NCI-H1436 treated with DMSO at 0.1 percent for 48 hours (cell line): ENCODE data around the gene PLEKHG5.

Source experiments
- DNase-seq: peaks from one replicate; lab custom pipeline; 2025; lab: John Stamatoyannopoulos, UW

The PLEKHG5 gene

GRCh38 chr1:6477039-6477820, 14.2 kb downstream of the PLEKHG5 start:
- DNase-seq, result no peak

DNA sequence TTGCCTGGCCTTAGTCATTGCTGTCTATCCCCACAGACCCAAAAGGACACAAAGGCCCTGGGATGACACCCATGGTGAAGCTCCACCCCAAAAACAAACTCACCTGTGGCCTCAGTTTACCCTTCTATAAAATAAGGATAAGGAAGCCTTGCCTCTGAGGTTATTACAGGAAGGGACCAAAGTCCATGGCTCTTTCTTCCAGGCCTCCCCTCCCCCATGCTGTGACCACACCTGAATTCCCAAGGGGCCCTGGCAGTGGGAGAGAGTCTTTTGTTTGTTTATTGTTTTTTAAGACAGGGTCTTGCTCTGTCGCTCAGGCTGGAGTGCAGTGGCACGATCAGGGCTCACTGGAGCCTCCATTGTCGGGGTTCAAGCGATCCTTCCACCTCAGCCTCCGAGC, 15.0 kb downstream of the PLEKHG5 start:
- no peak for DNase-seq

- no peak for DNase-seq
Measured at GRCh38 chr1:6475381-6476133, 15.9 kb downstream of the PLEKHG5 start.

DNA sequence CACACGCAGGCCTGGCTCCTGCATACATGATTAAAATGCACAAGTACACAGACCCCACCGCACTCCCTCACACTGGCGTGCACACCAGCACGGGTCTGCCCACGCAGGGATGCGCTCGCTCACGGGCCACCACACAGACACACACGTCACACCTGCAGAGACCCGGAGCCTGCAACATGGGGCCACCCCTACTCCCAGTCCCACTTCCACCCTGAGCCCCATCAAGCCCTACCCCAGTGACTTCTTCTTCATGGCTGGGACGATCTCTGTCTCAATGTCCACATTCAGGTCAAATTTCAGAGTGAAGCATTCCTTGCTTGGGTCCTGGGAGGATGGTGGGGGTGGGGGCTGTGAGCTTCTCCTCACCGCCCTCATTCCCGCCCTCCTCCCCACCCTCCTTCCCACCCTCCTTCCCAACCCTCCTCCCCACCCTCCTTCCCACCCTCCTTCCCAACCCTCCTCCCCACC, 16.6 kb downstream of the PLEKHG5 start:
- DNase-seq, result no peak

DNA sequence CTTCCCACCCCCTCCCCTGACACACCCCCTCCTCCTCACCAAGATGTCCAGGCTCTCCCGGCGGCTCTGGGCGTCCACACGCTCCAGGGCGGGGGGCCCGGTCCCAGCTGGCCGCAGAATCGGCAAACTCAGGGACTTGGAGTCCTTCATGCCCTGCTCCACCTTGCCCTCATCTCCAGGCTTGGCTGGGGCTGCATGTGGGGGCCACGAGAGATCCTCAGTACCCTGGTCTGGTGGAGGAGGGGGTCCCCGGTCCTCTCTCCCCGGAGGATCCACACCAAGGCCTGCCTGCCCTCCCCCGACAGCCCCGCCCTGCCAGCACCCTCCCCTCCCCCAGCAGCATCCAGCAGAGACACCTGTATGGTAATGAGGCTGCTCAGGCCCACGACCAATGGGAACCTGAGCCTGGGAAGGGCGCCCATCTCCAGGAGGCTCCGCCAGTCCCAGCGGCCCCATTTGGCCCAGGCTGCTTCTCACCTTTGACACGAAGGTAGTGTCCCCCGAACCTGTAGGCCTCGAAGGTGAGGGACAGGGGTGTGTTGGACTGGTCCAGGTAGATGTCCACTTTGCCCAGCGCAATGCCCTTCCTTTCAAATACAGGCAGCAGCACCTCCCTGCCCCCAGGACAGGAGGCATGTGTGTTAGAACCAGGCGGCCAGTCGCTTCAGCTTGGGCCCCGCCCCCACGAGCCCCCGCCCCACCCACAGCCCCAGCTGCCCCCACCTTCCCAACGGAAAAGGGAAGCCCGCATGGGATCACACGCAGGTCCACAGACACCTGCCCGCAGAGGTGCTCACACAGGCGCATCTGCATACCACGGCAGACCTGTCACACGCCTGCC, 17.3 kb downstream of the PLEKHG5 start:
- peak; percentile 45 for DNase-seq

- no peak for DNase-seq
Measured at GRCh38 chr1:6473156-6473555, 18.3 kb downstream of the PLEKHG5 start.

DNA sequence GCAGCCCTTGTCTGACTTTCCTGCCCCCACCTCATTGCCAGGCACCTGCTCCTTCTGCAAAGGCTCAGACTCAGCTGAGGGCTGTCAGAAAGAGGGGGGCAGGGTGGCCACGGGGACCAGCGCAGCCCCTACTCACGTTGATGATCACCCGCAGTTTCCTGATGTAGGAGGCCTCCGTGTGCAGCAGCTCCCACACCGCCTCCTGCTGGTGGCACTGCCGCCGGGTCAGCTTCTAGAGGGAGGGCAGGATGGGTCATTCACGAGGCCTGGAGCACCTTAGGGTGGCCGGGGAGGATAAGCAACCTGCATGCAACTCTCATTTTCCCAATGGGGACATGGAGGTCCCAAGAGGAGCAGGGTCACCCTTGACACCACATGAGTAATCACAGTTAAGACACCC, 19.1 kb downstream of the PLEKHG5 start:
- DNase-seq, result no peak

GRCh38 chr1:6471970-6472368, 19.5 kb downstream of the PLEKHG5 start:
- DNase-seq, result no peak

DNA sequence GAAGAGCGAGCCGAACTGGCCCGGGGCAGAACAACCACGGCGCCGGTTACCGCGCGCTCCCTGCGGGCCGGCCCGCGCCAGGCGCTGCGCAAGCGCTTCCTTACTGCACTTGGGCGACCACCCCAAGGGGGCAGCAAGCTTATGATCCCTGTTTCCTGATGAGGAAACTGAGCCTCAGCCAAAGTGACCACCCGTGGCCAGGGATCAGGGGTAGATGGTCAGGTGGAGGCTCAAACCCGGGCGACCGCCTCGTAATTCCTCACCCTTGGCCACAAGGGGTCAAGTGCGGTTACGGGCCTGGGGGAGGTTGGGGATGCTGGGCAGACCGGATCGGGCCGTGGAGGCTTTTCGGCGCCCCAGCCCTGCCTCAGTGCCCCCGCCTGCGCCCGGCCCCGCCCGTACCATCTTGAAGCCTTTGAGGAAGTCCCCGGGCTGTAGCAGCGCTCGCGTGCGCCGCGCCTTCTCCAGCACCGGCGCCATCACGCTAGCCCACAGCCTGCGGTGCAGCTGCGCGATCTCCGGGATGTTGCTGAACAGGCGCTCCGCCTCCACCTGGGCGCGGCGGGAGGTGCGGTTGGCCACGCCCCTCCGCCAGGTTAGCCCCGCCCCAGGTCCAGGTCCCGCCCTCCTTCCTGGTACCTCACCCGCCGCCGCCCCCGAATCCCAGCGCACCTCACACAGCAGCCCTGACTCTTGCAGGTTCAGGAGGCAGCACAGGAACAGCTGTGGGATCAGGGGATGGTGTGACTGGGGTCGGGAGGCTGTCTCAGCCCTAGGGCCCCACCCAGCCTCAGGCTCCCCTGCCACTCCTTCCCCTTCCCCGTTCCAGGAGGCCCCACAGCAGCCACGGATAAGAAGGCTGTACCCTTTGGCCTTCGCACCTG, 20.1 kb downstream of the PLEKHG5 start:
- no peak for DNase-seq

GRCh38 chr1:6470132-6471085, 21.1 kb downstream of the PLEKHG5 start:
- DNase-seq, result no peak

GRCh38 chr1:6468729-6469461, 22.6 kb downstream of the PLEKHG5 start:
- no peak for DNase-seq

DNA sequence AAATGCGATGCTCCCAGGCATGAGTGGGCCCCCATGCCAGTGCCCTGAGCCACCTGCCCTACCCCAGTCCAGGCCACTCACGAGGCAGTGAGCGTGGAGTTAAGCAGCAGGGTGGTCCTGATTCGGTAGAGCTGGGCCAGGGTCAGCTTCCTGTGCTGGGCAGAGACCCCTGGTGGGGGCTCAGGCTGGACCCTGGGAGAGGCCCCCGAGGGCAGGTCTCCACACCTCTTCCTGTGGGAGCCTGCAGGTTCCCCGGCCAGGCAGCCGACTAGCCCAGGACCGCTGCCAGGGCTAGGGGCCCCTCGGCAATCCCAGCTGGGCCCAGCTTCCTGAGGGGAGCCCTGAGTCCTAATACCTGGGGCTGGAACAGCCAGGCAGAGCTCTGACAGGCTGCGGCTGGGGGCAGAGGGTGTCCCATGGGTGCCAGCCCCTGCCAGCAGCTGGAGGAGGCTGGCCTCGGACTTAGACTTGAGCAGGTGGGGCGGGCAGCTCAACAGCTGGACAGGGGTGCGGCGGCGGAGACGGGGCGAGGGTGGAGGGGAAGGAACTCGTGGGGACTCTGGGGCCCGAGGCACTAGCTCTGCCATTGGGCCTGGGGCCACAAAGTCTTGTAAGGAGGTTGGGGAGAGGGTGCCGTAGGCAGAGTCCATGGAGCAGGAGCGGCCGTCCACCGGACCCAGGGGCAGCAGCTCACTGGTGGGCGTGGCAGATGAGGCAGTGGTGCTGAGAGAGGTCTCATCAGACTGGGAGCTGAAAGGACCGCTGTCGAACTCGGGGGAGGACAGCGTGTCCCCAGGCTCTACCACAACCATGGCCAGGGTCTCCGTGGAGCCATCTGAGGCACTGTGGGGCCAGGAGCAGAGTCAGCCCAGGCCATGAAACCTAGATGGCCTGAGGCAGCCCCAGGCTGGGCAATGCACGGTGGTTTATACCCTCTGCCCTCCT, 23.5 kb downstream of the PLEKHG5 start:
- DNase-seq, result no peak

DNA sequence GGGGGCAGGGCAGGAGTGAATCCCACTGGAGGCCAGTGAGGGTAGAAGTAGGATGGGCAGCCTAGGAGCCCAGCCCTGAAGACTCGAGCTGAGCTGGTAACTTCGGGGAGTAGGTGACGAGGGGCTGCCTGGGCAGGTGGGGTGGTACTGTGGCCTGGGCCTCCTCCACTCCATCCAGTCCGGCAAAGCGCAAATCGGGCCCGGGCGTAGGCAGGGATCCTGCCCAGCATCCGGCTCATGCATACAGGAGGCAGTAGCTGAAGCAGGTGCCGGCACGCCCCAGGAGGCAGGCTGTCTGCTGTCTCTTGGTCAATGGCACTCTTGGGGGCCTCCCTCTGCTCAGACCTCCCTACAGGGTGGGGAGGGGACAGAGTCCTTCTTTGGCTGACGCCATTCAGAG, 24.2 kb downstream of the PLEKHG5 start:
- no peak for DNase-seq

DNA sequence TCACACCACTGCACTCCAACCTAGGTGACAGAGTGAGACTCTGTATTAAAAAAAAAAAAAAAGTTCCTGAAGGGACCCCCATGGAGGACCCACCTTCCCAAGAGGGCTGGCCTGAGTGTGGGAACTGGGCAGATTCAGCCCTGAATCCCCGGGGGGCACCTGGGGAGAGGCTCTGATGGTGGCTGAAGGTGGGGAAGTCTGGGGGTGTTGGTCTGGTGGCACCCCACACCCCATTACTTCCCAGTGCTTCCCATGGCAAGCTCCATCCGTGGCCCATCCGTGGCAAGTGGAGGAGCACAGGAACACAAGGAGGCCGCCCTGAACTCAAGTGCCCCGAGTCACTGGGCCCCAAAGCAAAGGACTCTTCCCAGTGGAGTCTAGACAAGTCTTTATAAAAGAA, 24.7 kb downstream of the PLEKHG5 start:
- no peak for DNase-seq

DNA sequence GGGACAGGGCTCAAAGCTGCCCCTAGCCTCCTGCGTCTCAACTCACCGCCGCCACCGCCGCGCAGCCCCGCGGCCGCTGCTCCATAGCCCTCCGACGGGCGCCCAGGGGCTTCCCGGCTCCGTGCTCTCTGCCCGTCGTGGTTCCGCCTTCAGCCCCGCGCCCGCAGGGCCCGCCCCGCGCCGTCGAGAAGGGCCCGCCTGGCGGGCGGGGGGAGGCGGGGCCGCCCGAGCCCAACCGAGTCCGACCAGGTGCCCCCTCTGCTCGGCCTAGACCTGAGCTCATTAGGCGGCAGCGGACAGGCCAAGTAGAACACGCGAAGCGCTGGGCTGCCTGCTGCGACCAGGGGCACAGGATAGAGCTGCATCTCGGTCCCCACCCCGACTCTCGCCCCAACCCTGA, 25.4 kb downstream of the PLEKHG5 start, which contains the start of gene TNFRSF25:
Gene TNFRSF25 (minus strand): TSS at position 151 of the 400 bp plus-strand sequence. CDS start 66 bp downstream, at position 85.
- no peak for DNase-seq

DNA sequence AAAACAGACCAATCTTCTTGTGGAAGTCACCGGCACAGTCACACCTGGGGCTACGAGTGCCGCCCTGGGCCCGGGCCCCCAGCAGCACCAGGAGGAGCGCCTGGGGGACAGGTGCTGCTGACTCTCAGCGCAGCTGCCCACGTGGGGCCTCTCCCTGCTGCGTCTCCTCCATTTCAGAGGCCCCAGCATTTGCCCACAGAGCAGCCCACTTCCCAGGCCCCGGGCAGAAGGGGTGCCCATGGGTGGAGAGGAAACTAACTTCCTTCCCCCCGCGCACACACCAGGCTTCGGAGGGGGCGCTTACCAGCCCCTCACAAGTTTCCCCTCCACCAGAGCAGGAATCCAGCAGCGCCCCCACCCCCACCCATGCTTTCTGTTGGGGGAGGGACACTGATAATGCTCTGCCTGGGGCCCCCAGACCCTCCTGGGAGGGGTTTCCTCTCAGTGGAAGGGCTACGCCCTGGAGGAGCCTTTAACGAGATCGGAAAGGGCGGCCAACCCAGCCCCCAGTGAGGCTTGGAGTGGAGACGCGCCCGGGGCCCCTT, 25.9 kb downstream of the PLEKHG5 start:
- no peak for DNase-seq

GRCh38 chr1:6464915-6465314, 26.6 kb downstream of the PLEKHG5 start:
- no peak for DNase-seq

DNA sequence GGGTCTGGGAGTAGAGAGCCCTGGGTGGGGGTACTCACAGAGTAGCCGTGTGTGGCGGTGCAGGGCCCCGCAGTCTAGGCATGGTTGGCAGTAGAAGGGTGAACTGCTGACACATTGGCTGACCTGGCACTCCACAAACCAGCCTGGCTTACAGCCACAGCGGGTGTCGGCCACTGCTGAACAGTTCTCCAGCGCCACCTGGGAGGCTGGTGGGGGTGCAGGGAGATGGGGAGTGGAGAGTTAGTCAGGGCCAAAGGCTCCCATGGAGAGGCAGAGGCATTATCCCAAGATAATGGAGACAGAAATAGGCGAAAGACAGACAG, 27.0 kb downstream of the PLEKHG5 start:
- no peak for DNase-seq
